Right ventricle myocardium superior (tissue), 1 donor: Measurements from ENCODE around the gene GRIP1. TPM values are rescaled to one million over a fixed set of nuclear protein-coding genes. Genes with fewer than 3 reads are reported as not detected.

Experiments
- ATAC-seq: fragments of 200-7000 bp; cut with Tn5 transposase; one replicate; pipeline ENCODE4 v1.9.1; 2020; ENCODE audit warnings: mild to moderate bottlenecking; ENCODE audit not compliant: poor library complexity
- DNase-seq: peaks from one replicate; pipeline ENCODE4 v3.0.0-alpha.2; 2020
- intact Hi-C: fragments of 100-400 bp; cut with DNase I; formaldehyde crosslinking; loops from one replicate; pipeline ENCODE4 v1.11.2; 2022
- total RNA-seq: library from RNA; stranded (reverse); fragmentation: NEBNext Ultra II Directional; extraction: Animal tissue kit (Norgen Biotek cat#: 25700); gene quantifications from one replicate; pipeline ENCODE4 v1.2.1, GENCODE V29; 2021
- donor health status: DM: no; HTN: yes; CAD: no; lungs with severe emphysema.

GRIP1 gene
- total RNA-seq, 1 donor from 2014 or later, result 4.1 TPM

DNA sequence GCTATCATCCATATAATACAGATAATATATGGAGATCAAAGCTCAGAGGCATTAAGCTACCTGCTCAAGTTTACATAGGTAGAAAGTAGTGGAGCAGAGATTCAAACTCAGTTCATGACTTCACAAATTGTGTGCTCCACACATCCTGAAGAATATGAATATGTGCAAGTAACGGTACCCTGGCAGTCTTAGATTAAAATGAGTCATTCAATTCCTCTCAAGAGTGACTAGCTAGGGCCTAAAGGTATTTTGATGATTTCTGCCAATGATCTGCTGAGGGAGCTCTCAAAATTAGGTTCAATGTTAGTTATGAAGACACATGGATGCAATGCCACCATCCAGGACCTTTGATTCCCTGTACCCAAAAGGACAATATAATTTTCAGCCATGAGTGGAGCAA, 58.9 kb downstream of the GRIP1 start:
- ATAC-seq (no peak), DNase-seq (no peak)
- intact Hi-C loops, result no loop called here

DNA sequence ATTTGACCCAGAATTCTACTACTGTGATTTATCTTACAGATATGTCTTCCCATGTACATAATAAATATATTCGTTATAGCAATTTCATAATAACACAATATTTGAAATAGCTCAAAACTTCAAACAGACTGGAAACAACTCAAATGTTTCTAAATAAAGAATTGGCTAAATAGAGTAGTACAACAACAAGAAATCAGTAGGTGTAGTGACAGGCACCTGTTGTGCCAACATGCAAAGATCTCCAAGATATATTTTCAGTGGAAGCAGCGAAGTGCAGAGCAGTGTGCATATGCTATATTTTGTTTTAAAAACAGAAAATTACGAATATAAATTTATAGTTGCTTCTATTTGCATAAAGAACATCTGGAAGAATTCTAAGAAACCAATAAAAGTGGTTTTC, 60.9 kb downstream of the GRIP1 start:
- DNase-seq (no peak), ATAC-seq (no peak)
- intact Hi-C loops, result no loop called here

DNA sequence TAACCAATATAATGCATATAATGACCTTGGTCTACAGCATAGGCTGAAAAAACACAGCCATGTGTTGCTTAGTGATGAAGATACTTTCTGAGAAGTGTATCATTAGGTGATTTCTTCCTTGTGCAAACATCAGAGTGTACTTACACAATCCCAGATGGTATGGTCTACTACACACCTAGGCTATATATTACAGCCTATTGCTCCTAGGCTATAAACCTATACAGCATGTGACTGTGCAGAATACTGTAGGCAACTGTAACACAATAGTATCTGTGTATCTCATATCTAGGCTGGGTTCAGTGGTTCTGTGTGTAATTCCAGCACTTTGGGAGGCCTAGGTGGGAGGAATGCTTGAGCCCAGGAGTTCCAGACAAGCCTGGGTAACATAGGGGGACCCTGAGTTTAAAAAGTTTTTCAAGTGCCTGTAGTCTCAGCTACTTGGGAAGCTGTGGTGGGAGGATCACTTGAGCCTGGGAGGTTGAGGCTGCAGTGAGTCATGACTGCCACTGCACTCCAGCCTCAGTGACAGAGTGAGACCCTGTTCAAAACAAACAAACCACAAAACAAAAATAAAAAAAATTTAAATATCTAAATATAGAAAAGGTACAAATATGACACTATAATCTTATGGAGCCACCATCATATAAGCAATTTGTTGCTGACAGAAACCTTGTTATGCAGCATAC, 66.6 kb downstream of the GRIP1 start:
- DNase-seq, result no peak
- ATAC-seq, result no peak
- intact Hi-C loops, result no loop called here

DNA sequence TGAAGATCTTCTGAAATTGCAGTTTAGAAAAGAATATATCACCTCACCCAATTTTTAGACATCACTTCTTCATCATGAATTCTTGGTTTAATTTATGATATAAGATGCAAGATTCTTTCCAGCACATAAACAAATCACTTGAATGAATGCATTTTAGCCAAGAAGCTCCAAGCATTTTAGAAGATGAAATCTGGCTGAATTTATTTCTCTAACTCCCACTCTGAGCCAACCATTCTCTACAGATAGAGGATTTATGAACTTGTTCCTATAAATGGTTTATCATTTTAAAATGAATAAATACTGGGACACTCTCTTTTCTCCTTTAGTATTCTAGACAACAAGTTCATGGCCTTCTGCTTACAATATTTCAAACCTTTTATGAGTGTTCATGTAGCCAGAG, 71.7 kb downstream of the GRIP1 start:
- ATAC-seq (no peak), DNase-seq (no peak)
- intact Hi-C loops, result no loop called here

DNA sequence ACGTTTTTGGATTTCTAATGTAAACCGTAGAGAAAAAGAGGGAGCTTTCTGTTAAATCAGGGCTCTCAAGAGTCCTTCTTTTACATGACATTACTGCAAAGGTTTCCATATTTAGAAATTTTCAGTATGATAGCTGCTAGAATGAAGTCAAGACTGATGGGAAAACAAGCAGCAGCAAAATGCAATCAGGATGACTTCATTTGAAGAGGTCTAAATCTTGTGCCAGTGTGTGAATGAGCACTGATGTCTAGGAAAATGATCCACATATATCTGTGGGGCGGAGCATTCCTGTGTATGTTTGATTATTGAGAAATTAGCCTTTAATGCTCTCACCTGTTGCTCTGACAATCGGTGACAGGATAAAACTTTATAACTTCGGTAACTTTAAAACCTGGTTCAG, 73.6 kb downstream of the GRIP1 start:
- intact Hi-C loops, result no loop called here
- no peak for DNase-seq
- ATAC-seq, result no peak

DNA sequence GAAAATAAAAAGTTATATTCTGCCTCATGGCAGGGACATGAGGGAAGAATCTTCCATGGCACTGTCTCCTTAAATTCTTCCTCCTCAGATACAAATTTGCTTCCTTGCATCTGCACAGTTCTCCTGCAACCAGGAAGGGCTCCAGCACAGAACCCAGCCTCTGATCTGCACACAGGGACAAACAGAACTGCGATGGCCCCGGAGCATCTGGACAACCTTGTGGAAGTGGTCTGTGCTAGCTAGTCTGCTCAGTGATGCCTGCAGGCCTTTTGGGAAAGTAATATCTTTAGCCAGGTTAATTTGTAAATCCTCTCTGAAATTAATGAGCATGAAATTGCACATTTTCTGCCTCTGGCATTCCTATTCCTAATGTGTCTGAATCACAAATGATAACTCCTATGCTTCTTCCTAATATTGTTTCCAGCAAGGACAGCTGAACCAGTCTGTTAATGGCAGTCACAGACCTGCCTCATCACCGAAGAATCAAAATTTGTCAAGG, 74.8 kb downstream of the GRIP1 start:
- DNase-seq (no peak), ATAC-seq (no peak)
- intact Hi-C loops, result no loop called here

DNA sequence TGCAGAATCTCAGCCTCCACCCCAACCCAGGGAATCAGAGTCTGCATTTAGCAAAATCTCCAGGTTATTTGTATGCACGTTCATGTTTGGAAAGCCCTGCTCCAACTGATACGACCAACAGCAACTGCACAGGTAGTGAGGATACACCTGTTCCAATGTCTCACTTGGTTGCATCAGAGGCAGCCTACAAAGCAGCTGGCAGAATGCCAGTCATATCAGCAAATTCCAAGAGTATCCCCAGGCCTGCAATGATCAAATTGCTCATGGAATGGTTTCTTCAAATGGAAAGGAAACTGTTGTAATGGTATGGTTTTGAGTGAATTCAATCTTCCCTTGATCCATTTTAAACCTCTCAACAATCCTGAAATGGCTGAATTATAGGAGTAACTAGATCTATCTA, 75.4 kb downstream of the GRIP1 start:
- ATAC-seq (no peak), DNase-seq (no peak)
- intact Hi-C loops, result no loop called here

DNA sequence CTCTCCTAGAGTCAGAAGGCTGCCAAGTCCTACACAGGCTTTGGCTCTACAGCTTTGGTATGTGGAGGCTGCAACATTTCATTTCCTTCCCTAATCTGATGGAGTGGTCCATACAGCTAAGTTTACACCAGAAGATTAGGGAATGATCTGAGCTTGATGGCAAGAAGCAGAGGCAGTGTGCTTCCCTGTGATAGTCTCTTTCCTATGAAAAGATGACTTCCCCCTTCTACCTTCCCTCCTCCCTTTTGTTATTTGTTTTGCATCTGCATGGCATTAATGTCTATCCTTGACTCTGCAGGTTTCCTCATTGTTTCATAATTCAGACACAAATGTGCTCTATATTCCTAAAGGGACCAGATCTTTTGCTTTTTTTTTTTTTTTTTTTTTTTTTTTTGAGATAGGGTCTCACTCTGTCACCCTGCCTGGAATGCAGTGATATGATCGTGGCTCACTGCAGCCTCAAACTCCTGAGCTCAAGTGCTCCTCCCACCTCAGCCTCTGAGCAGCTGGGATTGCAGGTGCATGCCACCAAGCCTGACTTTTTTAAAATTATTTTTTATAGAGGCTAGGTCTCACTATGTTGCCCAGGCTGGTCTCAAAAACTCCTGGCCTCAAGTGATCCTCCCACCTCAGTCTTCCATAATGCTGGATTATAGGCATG, 76.3 kb downstream of the GRIP1 start:
- intact Hi-C loops, result no loop called here
- ATAC-seq (no peak), DNase-seq (no peak)

DNA sequence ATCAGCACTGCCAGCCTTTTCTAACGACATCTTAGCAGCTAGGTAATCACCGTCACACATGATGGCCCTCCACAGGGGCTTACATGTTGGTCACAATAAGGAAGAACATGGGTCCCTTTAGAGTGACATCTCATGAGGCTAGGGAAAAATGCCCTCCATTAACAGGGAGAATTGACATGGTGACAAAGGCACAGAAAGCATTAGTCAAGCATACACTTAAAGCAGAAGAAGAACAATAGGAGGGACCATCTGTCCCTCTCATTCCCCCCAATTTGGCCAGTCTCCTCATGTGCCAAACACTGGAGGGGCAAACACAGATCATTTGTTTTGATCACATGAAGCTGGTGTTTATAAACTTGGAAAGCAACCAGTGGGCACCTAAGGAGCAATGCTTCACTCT, 78.0 kb downstream of the GRIP1 start:
- intact Hi-C loops, result no loop called here
- DNase-seq (no peak), ATAC-seq (no peak)

DNA sequence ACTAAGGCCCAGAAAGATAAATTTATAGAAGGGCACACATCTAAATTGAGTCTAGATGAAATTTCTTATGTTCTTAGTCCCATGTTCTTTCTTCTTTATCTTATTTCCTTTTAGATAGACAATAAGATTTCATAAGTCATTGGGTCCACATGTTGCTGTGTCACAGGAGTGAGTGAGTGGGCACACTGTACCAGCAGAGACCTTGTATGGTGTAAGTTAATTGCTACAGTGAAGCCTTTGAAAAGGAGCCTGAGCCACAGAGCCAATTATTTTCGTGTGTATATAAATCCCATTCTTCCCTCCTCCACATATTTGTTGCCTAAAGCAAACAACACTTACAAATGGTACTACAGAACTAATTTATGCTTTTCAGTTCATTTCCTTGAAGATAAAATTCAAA, 79.1 kb downstream of the GRIP1 start:
- intact Hi-C loops, result no loop called here
- ATAC-seq, result no peak
- no peak for DNase-seq

DNA sequence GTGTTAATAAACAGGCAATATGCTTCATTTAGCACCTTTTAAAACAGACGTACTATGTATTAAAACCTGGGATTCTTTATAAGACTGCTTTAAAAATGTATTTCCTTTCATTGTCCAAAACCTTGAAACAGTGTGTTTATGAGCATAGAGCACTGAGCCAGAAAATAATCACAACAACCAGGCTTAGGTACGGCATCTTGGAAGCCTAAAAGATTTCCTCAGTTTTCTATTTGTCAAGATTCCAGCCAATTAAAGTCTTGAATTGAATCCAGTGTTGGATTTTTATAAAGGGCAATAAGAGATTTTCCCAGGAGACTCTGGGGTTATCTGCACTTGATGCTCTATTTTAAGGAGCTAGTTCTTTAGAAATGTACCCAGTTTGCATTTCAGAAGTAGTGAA, 80.3 kb downstream of the GRIP1 start:
- no peak for DNase-seq
- no peak for ATAC-seq
- intact Hi-C loops, result no loop called here

DNA sequence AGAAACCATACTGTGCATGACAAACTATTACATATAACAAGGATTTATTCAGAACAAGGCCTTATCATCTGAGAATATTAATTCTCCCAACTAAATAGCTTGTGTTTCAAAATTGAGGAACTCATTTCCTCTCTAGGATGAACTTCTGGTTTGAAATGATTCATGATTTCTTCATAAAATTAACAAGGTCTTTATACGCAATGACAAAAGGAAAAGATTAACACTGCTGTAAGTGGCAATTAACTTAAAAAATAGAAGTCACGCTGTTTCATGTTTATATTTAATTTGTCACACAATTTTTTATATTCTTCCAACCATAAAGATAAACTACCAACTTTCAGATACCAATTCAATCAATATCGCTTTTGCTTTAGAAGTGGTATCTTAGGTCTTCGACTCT, 80.8 kb downstream of the GRIP1 start:
- ATAC-seq (no peak), DNase-seq (no peak)
- intact Hi-C loops, result no loop called here

DNA sequence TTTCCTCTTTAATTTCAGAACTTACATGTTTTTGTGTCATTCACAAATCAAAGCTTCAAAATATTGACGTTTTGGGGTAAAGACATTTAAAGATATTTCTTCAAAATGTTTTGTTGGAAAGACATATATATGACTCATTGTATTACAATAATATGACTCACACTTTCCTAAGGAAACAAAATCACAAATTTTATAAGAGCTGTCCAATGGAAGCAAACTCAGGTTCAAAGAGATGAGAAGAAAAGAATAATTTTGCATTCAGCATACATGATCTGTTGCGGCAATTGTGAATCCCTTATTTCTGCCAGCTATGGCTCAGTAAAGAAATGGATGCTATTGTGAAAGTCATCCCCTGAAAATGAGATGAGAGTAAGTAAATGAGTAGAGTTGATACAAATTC, 82.7 kb downstream of the GRIP1 start:
- intact Hi-C loops, result no loop called here
- no peak for ATAC-seq
- no peak for DNase-seq

DNA sequence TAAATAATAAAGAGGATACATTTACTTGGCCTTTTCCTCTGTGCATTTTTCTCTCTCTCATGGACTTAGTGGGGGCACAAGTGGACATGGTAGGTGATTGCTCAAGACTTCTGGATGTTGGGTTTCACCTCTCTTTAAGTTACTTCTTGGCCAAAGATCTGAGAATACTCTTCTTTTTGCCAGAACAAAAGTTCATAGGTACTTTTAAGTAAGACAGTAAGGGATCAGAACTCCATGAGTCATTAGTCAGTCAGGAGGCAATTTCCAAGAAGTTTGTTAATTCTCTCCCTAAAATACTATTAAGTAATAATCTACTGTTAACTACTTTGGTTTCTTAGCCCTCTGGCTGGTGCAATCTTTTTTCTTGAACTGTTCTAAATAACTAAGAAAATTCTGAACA, 84.2 kb downstream of the GRIP1 start:
- no peak for ATAC-seq

DNA sequence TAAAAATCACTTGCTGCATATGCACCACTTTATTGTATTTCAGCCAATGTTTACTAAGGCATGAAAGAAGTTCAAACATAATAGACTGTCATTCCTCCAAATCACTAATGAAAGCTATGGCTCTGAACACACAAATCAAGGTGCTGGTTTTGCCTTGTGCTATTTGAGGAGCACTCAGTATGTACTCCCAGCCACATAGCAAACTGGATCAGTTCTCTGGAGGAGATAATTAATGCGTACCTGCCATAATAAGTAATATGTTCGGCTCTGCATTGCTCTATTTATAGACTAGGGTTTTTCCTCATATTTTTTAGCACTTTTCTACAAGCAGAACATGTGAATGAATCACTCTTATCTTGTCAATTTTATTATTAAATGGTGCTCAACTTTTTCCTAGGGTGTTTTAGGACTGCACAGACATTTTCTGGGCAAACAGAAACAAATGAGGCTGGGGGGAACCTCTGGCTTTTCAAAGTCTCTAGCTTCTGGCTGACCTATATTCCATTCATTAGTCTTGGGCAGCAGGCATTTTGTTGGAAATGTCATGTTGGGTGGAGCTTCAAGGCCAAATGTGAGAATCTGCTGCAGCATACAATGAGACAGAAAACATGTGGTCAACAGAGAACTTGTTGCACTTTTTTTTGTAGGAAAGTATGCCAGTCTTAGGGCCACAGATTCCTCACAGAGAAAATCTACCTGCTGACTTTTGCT, 88.4 kb downstream of the GRIP1 start:
- intact Hi-C loops, result no loop called here
- ATAC-seq (no peak), DNase-seq (no peak)

More for the DNA sequence above, 84.2 kb downstream of the GRIP1 start:
- no peak for DNase-seq
- intact Hi-C loops, result no loop called here

DNA sequence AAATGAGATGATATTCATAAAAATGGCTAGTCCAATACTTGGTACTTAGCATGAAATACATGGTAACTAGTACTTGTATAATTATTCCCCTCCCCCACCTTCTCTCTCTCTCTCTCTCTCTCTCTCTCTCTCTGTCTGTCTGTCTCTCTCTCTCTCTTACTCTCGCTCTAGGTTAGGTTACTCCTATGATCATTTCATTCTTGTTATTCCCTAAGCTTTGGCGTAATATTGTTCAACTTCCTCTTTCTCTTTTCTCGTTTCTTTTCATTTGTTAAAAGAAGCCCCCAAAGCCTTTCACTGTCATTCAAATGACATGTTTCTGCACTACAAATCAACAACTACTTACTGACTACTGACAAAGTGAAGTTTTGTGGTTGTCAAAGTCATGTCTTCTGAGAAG, 89.8 kb downstream of the GRIP1 start:
- intact Hi-C loops, result no loop called here

DNA sequence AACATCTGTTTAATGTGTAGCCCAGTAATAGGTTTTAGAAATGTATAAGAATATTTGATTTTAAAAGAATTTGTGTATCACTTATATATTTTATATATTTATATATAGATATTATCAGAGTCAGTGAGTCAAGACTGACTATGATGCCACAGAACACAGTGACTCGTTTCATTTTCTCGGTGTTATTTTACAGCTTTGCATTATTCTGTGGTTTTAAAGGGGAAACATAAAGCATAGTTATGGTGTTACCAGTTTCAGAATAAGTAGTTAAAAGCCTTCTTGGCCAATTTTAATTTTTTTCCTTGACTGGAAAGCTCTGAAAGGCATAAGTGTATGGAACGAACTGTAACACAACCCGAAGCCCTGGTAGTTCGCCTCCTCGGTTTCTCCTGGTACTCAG, 91.0 kb downstream of the GRIP1 start:
- ATAC-seq (no peak), DNase-seq (no peak)
- intact Hi-C loops, result no loop called here

More for the DNA sequence above, 89.8 kb downstream of the GRIP1 start:
- DNase-seq, result no peak
- ATAC-seq, result no peak

DNA sequence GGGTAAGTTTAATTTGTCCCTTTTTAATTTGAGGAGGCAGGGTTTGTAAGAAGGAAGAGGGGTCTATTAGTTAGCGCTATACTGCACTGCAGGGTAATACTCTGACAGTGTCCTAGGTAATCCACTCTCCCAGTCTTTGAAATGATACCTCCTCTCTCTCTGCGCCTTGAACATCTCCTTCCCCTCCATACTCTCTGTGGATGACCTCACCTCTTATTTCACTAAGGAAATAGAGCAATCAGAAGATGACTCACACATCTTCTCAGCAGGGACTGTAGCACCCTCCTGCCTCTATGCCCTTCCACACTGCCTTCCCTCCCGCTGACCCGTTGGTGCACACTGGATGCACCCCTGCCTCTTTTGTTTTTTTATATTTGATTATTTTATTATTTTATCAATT, 94.2 kb downstream of the GRIP1 start:
- no peak for DNase-seq
- intact Hi-C loops, result no loop called here
- ATAC-seq, result no peak

DNA sequence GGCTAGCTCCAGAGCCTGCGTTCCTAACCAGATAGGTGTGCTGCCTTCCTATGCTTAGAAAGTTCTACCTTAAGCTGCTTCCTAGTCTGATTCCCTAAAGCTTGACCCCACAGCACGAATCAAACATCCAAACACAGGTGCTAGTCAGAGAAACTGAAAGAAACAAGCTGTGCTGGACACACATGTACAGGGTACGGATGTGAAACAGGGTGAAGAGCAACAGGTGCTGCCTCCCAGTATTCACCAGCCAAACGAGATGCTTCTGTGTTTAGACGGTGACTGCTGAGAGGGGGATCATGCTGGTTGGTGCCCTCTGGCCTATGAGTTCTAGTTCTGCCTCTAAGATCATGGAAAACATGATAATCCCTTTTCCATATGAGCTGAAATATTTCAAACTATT, 105.3 kb downstream of the GRIP1 start:
- DNase-seq, result no peak
- no peak for ATAC-seq
- intact Hi-C loops, result no loop called here

DNA sequence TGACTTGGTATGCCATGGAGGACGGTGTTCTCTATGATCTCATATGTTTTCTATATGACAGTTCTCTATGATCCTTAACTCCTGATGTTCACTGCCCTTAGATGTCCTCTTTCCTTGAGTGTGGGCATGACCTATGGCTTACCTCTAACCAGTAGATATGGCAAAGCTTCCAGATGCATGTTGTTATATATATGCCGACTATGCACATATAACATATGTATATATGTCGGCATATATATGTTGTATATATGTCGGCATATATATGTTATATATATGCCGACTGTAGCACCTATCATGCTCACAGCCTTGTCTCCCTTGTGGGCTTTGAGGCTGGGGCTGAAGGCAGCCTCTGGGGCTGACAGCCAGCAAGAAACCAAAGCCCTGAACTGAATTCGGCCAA, 106.0 kb downstream of the GRIP1 start:
- ATAC-seq (no peak), DNase-seq (no peak)
- intact Hi-C loops, result no loop called here
